Stomach smooth muscle (tissue), 2 donors: ENCODE data around the gene LRRC15.

Experiments used
- H3K27ac ChIP-seq: one replicate; pipeline ENCODE4 v1.7.0; 2013; ENCODE audit warnings: mild to moderate bottlenecking, low read length, inconsistent platforms
- H3K27me3 ChIP-seq, 2 donors: one replicate each; pipeline ENCODE4 v1.7.0; 2013; ENCODE audit warnings: low read length in 2 of 2; ENCODE audit not compliant: insufficient read depth in 2 of 2, control insufficient read depth in 1 of 2
- H3K36me3 ChIP-seq, 2 donors: one replicate each; pipeline ENCODE4 v1.7.0; 2013; ENCODE audit warnings: low read length in 2 of 2; ENCODE audit not compliant: control insufficient read depth in 2 of 2, insufficient read depth in 2 of 2
- H3K4me1 ChIP-seq: one replicate; pipeline ENCODE4 v1.7.0; 2013; ENCODE audit warnings: low read length; ENCODE audit not compliant: control insufficient read depth, insufficient read depth
- H3K4me3 ChIP-seq, 2 donors: one replicate each; pipeline ENCODE4 v1.7.0; 2013; ENCODE audit warnings: low read length in 2 of 2
- H3K9ac ChIP-seq, 2 donors: one replicate each; pipeline ENCODE4 v1.7.0; 2013; ENCODE audit warnings: low read length in 2 of 2, mild to moderate bottlenecking in 1 of 2
- H3K9me3 ChIP-seq, 2 donors: one replicate each; pipeline ENCODE4 v1.7.0; 2013; ENCODE audit warnings: low read length in 2 of 2; ENCODE audit not compliant: control insufficient read depth in 2 of 2
- donor health status: healthy.
- donor health status: Pancreatic carcinoma.

The LRRC15 gene

DNA sequence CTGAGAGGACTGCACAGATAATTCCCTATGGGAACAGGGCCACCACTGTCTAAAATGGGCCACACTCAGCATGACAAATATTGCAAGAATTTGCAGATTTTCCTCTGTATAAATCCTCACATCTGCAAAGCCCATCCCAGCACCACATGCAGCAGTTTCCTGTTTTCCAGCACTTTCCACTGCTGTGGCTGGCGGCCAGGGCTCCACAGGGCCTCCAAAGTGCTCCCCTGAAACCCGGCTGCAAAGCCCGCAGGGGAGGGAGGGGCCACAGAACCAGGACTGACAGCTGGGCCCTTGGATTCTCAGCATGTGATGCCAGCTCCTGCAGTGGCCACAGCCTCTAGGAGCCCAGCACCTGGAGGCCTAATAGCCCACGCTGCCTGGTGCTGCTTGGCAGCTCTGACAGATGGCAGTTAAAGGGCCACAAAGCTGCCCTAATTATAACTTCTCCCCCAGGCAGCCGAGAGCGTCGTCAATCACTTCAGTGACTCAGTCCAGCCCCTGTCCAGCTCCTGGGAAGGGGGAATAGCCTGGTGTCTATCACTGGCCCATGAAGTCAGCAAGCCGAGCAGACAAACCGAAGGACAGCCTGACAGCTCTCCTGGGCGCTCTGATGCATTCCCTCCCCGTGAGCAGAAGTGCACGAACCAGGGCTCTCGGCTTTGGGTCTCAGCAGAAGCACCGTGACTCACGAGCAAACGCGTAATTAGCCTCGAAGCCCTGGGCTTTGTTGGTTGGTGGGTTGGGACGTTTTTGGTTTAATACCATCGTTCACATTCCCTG is 4.7 kb downstream of the LRRC15 start:
- Histone ChIP-seq H3K9me3 (no peaks in the 10 kb centered on the region), H3K27me3 (peaks cover 6 to 14% of the 10 kb centered on the region in 2 donors), H3K4me1 (peaks cover 19% of the 10 kb centered on the region), H3K36me3 (no peaks in the 10 kb centered on the region), H3K27ac (no peak overlapping the region), H3K9ac (no peak overlapping the region), H3K4me3 (no peak overlapping the region)

DNA sequence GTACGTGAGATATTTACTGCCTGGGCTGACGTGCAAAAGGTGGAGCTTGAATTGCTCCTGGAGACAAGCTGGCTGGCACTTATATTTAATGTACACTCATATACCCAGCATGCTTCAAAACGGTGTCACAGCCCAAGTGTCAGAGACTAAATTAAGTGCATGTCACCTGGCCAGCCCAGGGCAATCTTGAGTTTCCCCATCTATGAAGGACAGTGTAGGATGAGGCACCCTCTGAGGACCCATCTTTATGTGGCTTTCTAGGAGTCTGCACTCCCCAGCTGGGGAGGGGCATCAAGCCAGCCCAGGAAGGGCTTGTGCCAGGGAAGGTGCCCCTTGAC is 5.3 kb downstream of the LRRC15 start:
- Histone ChIP-seq H3K27me3 (peaks cover 9% of the 10 kb centered on the region in 2 donors), H3K9me3 (no peaks in the 10 kb centered on the region)

DNA sequence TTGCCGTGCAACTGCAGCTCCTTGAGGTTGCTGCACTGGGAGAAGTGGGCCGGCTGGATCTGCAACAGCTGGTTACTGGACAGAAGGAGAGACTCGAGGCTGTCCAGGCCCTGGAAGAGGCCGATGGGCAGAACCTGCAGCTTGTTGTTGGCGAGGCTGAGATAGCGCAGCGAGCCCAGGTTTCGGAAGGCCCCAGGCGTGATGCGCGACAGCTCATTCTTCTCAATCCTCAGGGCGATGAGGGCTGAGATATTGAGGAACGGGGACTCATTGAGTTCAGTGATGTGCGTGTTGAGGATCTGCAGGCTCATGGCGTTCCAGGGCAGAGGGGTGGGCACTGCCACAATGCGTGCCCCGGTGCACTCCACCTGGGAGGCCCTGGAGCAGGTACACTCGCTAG is 9.0 kb downstream of the LRRC15 start:
- no peaks in the 10 kb centered on the region for H3K9me3 ChIP-seq
- peaks cover 10% of the 10 kb centered on the region for H3K4me1 ChIP-seq
- H3K27ac ChIP-seq, result no peak overlapping the region
- H3K27me3 ChIP-seq, result peaks cover 3% of the 10 kb centered on the region in 2 donors
- H3K9ac ChIP-seq, result no peak overlapping the region
- no peak overlapping the region for H3K4me3 ChIP-seq
- H3K36me3 ChIP-seq, result no peaks in the 10 kb centered on the region

More for the DNA sequence above, 5.3 kb downstream of the LRRC15 start:
- Histone ChIP-seq H3K36me3 (no peaks in the 10 kb centered on the region), H3K4me1 (peaks cover 14% of the 10 kb centered on the region), H3K4me3 (no peak overlapping the region), H3K27ac (no peak overlapping the region), H3K9ac (no peak overlapping the region)

DNA sequence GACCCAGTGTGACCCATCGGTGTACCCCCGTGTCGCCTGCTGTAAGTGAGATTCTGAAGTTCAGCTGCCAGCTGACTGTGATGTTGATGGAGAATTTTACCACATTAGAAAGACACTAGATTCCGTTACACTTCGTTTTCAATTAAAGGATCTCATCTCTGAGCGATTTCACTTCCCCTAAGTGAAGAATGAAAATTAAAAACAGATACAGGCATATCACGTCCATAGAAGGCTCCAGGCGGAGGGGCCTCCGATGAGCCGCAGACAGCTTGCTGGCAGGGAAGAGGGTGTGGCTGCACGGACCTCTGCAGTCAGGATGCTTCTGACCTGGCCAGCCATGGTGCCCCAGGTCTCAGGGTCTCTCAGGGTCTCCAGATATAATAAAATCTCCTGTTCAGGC is 11.9 kb downstream of the LRRC15 start:
- Histone ChIP-seq H3K9me3 (no peaks in the 10 kb centered on the region), H3K27ac (no peak overlapping the region), H3K4me3 (no peak overlapping the region), H3K36me3 (no peaks in the 10 kb centered on the region), H3K27me3 (peaks cover 3% of the 10 kb centered on the region in 2 donors), H3K9ac (no peak overlapping the region), H3K4me1 (no peaks in the 10 kb centered on the region)

DNA sequence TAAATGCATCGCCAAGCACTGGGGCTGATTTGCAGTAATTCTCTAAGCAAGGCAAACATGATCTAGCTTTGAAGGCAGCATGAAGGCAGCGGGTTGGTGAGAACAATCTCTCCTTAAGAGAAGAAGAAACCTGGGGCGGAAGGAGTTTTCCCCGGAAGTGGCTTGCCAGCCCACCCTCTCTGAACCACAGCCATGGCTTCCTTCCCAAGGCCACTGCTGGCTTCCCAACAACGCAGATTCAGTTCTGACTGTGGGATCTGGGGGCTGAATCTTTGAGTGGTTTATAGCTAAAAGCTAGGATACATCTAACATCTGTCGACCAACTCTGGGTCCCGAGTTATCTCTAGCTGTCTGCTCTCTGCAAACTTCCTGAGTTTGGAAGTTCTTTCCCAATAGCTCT is 14.2 kb downstream of the LRRC15 start:
- H3K9me3 ChIP-seq, result no peaks in the 10 kb centered on the region
- H3K27me3 ChIP-seq, result peaks cover 0 to 3% of the 10 kb centered on the region in 2 donors
- no peak overlapping the region for H3K9ac ChIP-seq
- H3K4me3 ChIP-seq, result no peak overlapping the region
- H3K4me1 ChIP-seq, result no peaks in the 10 kb centered on the region
- H3K36me3 ChIP-seq, result no peaks in the 10 kb centered on the region
- H3K27ac ChIP-seq, result no peak overlapping the region

DNA sequence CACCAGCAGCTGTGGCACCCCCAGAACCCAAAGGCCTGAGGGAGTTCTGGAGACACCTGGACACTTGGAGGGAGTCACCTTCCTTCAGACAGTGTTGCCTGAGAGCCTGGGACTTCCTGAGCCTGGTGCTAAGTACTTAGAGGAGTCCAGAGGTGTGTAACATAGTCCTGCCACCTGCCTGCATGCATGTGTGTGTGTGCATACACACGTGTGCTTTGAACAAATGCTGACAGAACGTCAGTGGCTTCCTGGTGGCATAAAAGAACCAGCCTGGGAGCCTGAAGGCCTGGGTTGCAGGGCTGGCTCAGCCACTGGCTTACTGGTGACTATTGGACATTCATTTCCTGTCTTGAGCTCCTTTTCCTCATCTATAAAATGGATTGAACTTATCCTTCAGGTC is 15.2 kb downstream of the LRRC15 start:
- H3K27ac ChIP-seq, result no peak overlapping the region
- no peaks in the 10 kb centered on the region for H3K27me3 ChIP-seq
- H3K36me3 ChIP-seq, result no peaks in the 10 kb centered on the region
- H3K9me3 ChIP-seq, result no peaks in the 10 kb centered on the region
- H3K9ac ChIP-seq, result no peak overlapping the region
- no peak overlapping the region for H3K4me3 ChIP-seq
- H3K4me1 ChIP-seq, result no peaks in the 10 kb centered on the region

DNA sequence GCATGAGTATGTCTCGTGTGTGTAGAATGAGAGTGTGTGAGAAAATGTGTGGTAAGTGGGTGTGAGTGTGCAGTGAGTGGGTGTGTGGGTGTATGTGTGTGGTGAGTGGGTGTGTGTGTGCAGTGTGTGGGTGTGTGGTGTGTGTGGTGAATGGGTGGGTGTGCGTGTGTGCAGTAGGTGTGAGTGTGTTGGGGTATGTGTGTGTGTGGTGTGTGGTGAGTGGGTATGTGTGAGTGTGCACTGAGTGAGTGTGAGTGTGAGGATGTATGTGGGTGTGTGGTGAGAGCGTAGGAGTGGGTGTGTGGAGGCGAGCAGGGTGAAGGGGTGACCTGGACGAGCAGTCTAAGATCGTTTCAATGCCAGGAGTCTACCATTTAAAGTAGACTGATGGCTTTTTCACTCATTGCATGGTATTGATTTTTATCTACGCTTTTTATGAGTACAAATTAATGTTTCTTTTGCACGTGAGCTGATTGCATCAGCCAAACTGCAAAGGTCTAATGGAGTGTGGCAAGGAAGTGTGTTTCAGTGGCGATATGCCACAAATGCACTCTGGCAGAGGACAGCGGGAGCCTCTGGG is 16.8 kb downstream of the LRRC15 start:
- Histone ChIP-seq H3K36me3 (no peaks in the 10 kb centered on the region), H3K4me3 (no peak overlapping the region), H3K27ac (no peak overlapping the region), H3K9ac (no peak overlapping the region), H3K27me3 (no peaks in the 10 kb centered on the region), H3K4me1 (no peaks in the 10 kb centered on the region), H3K9me3 (no peaks in the 10 kb centered on the region)

DNA sequence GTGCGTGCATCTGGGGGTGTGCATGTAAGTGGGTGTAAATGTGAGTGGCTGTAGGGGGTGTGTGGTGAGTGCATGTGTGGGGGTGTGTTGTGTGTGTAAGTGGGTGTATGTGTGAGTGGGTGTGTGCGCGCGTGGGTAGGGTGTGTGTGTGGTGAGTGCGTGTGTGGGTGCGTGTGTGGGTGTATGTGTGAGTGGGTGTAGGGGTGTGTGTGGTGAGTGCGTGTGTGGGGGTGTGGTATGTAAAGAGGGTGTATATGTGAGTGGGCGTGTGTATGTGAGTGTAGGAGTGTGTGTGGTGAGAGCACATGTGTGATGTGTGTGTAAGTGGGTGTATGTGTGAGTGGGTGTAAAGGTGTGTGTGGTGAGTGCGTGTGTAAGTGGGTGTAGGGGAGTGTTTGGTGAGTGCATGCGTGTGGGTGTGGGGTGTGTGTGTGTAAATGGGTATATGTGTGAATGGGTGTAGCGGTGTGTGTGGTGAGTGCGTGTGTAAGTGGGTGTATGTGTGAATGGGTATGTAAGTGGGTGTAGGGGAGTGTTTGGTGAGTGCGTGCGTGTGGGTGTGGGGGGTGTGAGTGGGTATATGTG is 17.5 kb downstream of the LRRC15 start:
- H3K4me3 ChIP-seq, result no peak overlapping the region
- no peaks in the 10 kb centered on the region for H3K4me1 ChIP-seq
- no peak overlapping the region for H3K27ac ChIP-seq
- no peak overlapping the region for H3K9ac ChIP-seq
- no peaks in the 10 kb centered on the region for H3K36me3 ChIP-seq
- no peaks in the 10 kb centered on the region for H3K9me3 ChIP-seq
- no peaks in the 10 kb centered on the region for H3K27me3 ChIP-seq

DNA sequence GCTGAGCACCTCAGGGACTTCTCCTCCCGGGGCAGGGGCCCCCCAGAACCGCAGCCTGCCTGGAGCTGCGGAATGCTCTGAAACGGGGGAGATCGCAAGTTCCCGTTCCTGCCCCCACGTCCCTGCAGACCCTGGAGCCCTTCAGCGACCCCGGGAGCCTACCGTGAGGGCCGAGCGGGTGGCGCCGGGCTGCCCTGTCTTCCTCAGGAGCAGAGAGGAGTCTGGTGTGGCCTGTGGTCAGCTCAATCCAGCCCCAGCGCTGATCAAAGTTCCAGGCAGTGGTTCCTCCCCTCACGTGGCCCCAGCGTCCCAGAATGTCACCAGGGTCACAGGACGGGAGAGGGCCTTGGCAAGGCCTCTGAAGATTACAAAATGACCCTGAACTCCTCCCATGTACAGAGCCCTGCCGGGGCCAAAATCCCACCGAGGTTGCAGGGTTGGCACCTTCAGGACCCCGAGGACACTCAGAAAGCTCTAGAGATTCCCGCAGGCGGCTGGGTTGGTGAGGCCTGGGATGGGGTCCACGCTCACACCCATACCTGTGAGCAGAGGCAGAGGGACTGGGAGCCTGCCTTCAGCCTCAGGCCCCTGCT is 18.4 kb downstream of the LRRC15 start, which contains the start of gene CPN2:
TSS of gene CPN2 (minus strand) at position 249 of the 593 bp plus-strand sequence. CDS start 8,626 bp downstream, outside the sequence.
- no peak within 1 kb of the TSS for H3K4me3 ChIP-seq

DNA sequence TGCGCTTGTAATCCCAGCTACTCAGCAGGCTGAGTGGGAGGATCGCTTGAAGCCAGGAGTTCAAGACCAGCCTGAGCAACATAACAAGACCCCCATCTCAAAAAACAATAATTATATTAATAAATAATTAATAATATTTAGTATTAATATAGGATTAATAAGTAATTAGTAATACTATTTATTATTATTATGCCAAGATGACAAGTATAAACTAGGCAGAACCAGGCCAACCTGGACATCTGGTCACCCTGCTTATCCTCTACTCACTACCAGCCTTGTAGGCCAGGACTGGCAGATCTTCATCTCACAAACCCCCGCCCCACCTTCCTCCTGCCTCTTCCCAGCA is 18.8 kb downstream of the LRRC15 start:
- Histone ChIP-seq H3K9ac (no peak overlapping the region), H3K27ac (no peak overlapping the region), H3K9me3 (no peaks in the 10 kb centered on the region), H3K36me3 (no peaks in the 10 kb centered on the region), H3K27me3 (no peaks in the 10 kb centered on the region), H3K4me3 (no peak overlapping the region), H3K4me1 (no peaks in the 10 kb centered on the region)

More for the DNA sequence above, 18.4 kb downstream of the LRRC15 start, which contains the start of gene CPN2:
- H3K27me3 ChIP-seq, result no peaks in the 10 kb centered on the region
- H3K4me1 ChIP-seq, result no peaks in the 10 kb centered on the region
- H3K9me3 ChIP-seq, result no peaks in the 10 kb centered on the region
- H3K9ac ChIP-seq, result no peak within 1 kb of the TSS
- no peak within 1 kb of the TSS for H3K27ac ChIP-seq
- H3K36me3 ChIP-seq, result no peaks in the 10 kb centered on the region
